D721Med (cell line): Measurements from ENCODE around the gene ORM1.

Experiments used
- DNase-seq: peaks from one replicate; pipeline ENCODE4 v3.0.0; 2011; ENCODE audit warnings: low spot score; ENCODE audit not compliant: insufficient read length
- FAIRE-seq: peaks from 2 replicates; lab custom pipeline; 2011; peaks lifted over from hg19 to GRCh38; lab: Jason Lieb, UNC
- TF ChIP-seq, protein P1 (sequence below): IDR thresholded peaks from 2 replicates; pipeline ENCODE4 v1.5.1; 2012; ENCODE audit warnings: mild to moderate bottlenecking, control low read depth; ENCODE audit not compliant: insufficient read depth; ENCODE audit errors: missing control alignments

Gene ORM1

DNA sequence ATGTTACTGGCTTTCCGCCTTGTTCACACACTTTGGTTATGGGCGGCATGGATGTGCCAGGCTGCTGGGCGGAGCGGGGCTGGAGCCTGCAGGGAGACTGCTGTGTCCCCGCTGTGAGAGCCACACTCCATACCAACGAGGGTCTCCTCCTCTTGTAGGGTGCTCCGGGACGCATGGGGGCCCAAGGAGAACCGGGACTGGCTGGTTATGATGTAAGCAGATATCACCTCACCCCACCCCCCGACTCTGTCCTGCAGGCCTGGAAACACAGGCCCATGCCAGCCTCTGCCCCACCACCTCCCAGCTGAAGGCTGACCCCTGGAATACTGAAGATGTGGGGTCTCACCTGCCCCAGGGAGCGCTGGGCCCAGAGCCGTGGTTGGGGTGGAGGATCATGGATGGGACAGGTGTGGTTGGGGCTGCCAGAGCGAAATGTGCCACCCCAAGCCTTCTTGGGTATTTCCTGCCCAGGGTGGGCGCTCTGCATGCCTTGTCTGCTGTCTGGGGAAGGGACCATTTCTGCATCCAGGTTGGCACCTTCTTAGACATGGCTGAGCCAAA, 39.3 kb upstream of the ORM1 start:
- no peak for FAIRE-seq
- TF ChIP-seq, protein P1, sequence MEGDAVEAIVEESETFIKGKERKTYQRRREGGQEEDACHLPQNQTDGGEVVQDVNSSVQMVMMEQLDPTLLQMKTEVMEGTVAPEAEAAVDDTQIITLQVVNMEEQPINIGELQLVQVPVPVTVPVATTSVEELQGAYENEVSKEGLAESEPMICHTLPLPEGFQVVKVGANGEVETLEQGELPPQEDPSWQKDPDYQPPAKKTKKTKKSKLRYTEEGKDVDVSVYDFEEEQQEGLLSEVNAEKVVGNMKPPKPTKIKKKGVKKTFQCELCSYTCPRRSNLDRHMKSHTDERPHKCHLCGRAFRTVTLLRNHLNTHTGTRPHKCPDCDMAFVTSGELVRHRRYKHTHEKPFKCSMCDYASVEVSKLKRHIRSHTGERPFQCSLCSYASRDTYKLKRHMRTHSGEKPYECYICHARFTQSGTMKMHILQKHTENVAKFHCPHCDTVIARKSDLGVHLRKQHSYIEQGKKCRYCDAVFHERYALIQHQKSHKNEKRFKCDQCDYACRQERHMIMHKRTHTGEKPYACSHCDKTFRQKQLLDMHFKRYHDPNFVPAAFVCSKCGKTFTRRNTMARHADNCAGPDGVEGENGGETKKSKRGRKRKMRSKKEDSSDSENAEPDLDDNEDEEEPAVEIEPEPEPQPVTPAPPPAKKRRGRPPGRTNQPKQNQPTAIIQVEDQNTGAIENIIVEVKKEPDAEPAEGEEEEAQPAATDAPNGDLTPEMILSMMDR, result no peak
- DNase-seq, result no peak

DNA sequence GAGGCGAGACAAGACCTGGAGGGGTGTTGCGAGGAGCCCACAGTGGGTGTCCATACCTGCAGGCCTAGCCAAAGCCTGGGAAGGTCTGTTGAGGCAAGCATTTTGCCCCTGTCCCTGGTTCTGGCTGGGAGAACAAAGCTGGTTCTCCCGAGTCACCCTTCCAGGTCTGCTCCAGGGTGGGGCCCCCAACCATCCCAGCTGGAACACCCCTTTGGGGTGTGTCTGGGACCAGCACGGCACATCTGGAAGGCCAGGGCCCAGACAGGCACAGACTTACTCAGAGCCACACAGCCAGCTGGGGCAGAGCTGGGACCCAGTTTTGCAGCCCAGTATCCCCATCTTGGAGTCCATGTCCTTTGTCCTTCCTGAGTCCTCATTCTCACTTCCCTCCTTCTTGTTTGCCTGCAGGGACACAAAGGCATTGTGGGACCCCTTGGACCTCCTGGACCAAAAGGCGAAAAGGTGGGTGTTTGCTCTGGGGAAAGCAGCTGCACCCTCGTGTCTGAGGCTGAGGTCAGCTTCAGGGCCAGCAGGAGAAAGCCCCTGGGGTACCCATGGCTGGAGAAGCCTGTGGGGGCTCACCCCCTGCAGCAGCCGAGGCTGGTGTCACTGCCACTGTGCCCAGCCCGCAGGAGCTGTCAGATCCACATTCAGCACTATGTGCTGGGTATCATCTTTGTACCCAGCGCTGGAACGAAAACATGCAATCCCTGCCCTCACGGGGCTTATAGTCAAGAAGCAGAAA, 38.4 kb upstream of the ORM1 start:
- FAIRE-seq (no peak), DNase-seq (no peak)
- TF ChIP-seq, protein P1, result no peak

DNA sequence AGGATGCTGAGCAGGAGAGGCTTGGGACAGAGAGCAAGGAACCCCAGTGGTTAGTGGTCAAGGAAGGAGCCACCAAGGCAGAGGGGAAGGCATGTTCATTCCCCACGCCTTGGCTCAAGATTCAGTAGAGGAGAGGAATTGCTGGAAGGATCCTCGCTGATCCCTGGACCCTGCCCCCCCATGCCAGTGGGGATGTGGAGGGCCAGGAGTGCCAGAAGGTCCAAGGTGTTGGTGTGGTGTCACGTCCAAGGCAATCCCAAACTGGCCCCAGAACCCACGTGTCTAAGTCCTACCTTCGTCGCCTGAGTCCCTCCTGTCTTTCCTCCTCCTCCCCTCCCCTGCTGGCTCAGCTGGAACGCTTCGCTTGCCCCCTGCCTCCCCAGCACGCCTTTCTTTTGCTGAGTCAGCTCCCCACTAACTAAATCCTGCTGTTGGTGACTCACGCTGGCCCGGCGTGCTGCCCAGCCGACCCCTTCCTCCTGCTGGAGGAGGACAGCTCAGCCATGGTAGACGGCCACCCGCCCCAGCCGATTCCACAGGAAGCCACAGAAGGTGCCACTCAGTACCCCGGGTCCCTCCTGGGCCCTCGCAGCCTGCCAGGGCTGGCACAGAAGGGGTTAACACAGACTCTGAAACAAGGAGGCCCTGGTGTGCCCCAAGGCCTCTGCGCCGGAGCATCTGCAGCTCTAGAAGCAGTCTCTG, 37.6 kb upstream of the ORM1 start:
- TF ChIP-seq, protein P1, result no peak
- no peak for FAIRE-seq
- no peak for DNase-seq

DNA sequence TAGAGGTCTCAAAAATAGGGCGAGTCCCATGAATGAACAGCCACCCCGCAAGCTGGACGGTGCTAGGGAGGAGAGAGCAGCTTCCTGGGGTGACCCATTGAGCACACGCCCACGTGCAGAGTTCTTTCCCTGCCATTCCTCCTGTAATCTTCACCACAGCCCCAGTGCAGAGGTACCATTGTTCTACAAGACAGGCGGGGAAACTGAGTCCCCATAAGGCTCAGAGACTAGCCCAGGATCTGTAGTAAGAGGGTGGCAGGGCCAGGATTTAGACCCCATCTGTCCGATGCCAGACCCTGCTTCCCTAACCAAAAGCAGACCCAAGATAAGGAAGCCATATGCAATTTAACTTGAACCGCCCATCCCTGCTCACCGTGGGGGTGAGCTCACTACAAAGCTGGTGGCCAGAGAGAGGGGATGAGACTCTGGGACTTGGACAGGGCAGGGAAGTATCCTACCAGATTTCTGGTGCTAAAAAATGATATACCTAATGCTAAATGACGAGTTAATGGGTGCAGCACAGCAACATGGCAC, 36.7 kb upstream of the ORM1 start:
- DNase-seq, result no peak
- FAIRE-seq, result no peak
- TF ChIP-seq, protein P1, result no peak

GRCh38 chr9:114287001-114287762, 35.7 kb upstream of the ORM1 start:
- TF ChIP-seq, protein P1, result peak; percentile 27
- DNase-seq (no peak), FAIRE-seq (no peak)

- TF ChIP-seq, protein P1, result no peak
- FAIRE-seq (no peak), DNase-seq (no peak)
Observed at GRCh38 chr9:114287763-114288192, 35.1 kb upstream of the ORM1 start.
